ENCODE results near the gene NFATC2IP.

DNA sequence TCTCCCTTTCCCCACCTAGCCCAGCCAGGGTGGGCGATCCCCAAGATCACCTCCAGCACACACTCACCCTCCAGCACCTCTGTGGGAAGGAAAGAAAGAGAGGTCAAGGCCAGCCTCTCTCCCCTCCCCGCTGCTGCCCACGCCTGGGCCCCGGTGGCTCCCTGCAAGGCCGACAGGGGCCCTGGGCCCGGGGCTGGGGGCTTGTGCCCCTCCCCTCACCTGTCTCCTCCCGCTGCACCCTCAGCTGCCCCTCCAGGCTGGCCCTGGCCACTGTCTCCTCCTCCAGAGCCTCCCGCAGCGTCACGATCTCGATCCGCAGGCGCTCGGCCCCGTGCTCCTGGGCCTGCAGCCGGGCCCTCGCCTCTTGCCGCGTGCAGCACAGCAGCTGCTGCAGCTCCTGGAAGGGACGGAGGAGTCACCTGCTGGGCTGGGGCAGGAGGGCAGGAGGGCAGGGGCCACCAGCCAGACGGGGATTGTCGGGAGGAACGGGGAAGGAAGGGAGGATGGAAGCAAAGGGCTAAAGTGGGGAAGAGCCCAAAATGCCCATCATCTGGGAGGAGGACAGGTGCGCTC is 44.9 kb upstream of the NFATC2IP start:
- TF ChIP-seq CTCF (IDR thresholded peaks at IDR 0.05 in 2 of 3, conservative IDR thresholded peaks at IDR 0.05 in 1 of 3; ENCODE audit: control insufficient read depth in 2 of 3, extremely low read depth in 1 of 3, insufficient read depth in 1 of 3, low read depth in 3 of 3, low read length in 3 of 3) (no peak), CHD2 (IDR thresholded peaks at IDR 0.05; ENCODE audit: borderline replicate concordance, low read depth, low read length) (no peak), POLR2A (IDR thresholded peaks at IDR 0.05; ENCODE audit: low read depth, low read length) (peak; percentile 44; the same call in 1 of the 2 replicates), ZBTB11 (CRISPR knock-in tag; IDR thresholded peaks at IDR 0.05) (no peak), ZBTB33 (IDR thresholded peaks at IDR 0.05) (no peak), EP300 (IDR thresholded peaks at IDR 0.05; ENCODE audit: borderline replicate concordance in 1 of 2, control insufficient read depth in 1 of 2, low read depth in 2 of 2, low read length in 2 of 2) (no peak), SRF (IDR thresholded peaks at IDR 0.05; ENCODE audit: low read depth in 2 of 2, low read length in 2 of 2) (no peak), SMAD1 (IDR thresholded peaks at IDR 0.05; ENCODE audit: low read depth, partially characterized antibody) (no peak), SMC3 (IDR thresholded peaks at IDR 0.05; ENCODE audit: borderline replicate concordance, low read length) (no peak), MTA3 (IDR thresholded peaks at IDR 0.05; ENCODE audit: borderline replicate concordance, low read length) (no peak), USF2 (IDR thresholded peaks at IDR 0.05; ENCODE audit: borderline replicate concordance, low read depth, low read length) (no peak), PAX8 (IDR thresholded peaks at IDR 0.05) (no peak), POLR2AphosphoS5 (IDR thresholded peaks at IDR 0.05; ENCODE audit: low read length) (no peak)
- TF ChIP-seq, protein P1, sequence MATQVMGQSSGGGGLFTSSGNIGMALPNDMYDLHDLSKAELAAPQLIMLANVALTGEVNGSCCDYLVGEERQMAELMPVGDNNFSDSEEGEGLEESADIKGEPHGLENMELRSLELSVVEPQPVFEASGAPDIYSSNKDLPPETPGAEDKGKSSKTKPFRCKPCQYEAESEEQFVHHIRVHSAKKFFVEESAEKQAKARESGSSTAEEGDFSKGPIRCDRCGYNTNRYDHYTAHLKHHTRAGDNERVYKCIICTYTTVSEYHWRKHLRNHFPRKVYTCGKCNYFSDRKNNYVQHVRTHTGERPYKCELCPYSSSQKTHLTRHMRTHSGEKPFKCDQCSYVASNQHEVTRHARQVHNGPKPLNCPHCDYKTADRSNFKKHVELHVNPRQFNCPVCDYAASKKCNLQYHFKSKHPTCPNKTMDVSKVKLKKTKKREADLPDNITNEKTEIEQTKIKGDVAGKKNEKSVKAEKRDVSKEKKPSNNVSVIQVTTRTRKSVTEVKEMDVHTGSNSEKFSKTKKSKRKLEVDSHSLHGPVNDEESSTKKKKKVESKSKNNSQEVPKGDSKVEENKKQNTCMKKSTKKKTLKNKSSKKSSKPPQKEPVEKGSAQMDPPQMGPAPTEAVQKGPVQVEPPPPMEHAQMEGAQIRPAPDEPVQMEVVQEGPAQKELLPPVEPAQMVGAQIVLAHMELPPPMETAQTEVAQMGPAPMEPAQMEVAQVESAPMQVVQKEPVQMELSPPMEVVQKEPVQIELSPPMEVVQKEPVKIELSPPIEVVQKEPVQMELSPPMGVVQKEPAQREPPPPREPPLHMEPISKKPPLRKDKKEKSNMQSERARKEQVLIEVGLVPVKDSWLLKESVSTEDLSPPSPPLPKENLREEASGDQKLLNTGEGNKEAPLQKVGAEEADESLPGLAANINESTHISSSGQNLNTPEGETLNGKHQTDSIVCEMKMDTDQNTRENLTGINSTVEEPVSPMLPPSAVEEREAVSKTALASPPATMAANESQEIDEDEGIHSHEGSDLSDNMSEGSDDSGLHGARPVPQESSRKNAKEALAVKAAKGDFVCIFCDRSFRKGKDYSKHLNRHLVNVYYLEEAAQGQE (IDR thresholded peaks at IDR 0.05; ENCODE audit: low read depth, low read length) = no peak
